ENCODE results near the gene GNA12. TPM values are rescaled to one million over a fixed set of nuclear protein-coding genes. Genes with fewer than 3 reads are reported as not detected.

Gene GNA12
- total RNA-seq, 1 donor, result 27.1 TPM

DNA sequence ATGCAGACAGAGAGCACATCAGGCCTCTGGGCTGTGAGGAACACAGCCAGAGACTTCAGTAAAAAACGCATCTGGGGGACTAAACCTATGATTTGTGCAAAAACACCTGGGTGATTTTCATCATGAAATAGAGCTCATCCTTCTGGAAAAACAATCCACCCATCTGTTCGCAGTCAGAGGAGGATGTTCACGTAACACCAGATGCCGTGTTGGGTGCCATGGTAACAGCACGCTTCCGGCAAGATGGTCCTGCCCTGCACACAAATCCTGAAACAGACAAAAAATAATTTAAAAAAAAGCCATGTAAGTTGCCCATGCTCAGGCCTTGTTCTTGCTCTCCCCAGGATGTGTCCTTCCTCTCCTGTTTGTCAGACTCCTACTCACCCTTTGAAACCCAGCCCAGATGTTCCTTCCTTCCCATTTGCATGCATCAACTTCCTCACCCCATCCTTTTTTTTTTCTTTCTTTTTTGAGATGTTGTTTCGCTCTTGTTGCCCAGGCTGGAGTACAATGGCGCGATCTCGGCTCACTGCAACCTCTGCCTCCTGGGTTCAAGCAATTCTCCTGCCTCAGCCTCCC is 28.3 kb upstream of the GNA12 start:
- Histone ChIP-seq H3K27me3 (ENCODE audit: insufficient read depth, low read length) (no peaks in the 10 kb centered on the region), H3K4me3 (ENCODE audit: insufficient read depth, low read length) (no peak overlapping the region)
- TF ChIP-seq, protein P1, sequence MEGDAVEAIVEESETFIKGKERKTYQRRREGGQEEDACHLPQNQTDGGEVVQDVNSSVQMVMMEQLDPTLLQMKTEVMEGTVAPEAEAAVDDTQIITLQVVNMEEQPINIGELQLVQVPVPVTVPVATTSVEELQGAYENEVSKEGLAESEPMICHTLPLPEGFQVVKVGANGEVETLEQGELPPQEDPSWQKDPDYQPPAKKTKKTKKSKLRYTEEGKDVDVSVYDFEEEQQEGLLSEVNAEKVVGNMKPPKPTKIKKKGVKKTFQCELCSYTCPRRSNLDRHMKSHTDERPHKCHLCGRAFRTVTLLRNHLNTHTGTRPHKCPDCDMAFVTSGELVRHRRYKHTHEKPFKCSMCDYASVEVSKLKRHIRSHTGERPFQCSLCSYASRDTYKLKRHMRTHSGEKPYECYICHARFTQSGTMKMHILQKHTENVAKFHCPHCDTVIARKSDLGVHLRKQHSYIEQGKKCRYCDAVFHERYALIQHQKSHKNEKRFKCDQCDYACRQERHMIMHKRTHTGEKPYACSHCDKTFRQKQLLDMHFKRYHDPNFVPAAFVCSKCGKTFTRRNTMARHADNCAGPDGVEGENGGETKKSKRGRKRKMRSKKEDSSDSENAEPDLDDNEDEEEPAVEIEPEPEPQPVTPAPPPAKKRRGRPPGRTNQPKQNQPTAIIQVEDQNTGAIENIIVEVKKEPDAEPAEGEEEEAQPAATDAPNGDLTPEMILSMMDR (IDR thresholded peaks at IDR 0.05; ENCODE audit: extremely low read depth, low read depth, low read length), result no peak

DNA sequence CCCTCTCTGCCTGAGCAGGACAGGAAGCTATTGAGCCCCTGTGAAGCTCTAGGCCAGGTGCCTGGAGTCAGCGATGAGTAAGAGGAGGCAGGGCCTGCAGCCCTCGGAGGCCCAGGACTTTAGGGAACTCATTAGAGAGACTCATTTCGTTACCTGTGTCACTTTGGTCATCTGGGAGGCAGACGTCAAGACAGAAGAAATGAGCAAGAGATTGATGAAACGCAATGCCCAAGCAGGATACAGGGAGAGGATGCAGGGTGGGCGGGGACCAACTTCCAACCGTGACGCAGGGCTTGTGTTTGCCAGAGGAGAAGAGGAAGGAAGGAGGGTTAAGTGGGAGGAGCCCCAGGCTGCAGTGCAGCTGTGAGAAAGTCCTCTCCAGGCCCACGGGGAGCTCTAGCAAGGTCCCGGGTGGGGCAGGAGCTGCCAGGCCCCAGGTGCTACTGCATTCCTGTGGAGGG is 26.4 kb upstream of the GNA12 start:
- no peaks in the 10 kb centered on the region for H3K27me3 ChIP-seq (ENCODE audit: insufficient read depth, low read length)
- H3K4me1 ChIP-seq (ENCODE audit: insufficient read depth, low read length), result no peaks in the 10 kb centered on the region
- TF ChIP-seq, protein P1 (IDR thresholded peaks at IDR 0.05; ENCODE audit: extremely low read depth, low read depth, low read length), result no peak
- DNase-seq (ENCODE audit: insufficient read length, low spot score, missing footprints), result peak; percentile 84
- no peaks in the 10 kb centered on the region for H4K20me1 ChIP-seq (ENCODE audit: insufficient read depth, low read length)
- H3K4me2 ChIP-seq (ENCODE audit: insufficient read depth, low read length), result peak overlapping the region; percentile 36
- no peak overlapping the region for H3K27ac ChIP-seq (ENCODE audit: low read depth, low read length)
- peak overlapping the region; percentile 86 for H2AFZ ChIP-seq (ENCODE audit: low read length)
- no peaks in the 10 kb centered on the region for H3K79me2 ChIP-seq (ENCODE audit: insufficient read depth, low read length)
- H3K36me3 ChIP-seq (ENCODE audit: insufficient read depth, low read length), result no peaks in the 10 kb centered on the region
- H3K9me3 ChIP-seq (ENCODE audit: low read depth, low read length), result no peaks in the 10 kb centered on the region
- H3K4me3 ChIP-seq (ENCODE audit: insufficient read depth, low read length), result no peak overlapping the region

More for the DNA sequence above, 28.3 kb upstream of the GNA12 start:
- Histone ChIP-seq H2AFZ (ENCODE audit: low read length) (no peak overlapping the region), H3K79me2 (ENCODE audit: insufficient read depth, low read length) (no peaks in the 10 kb centered on the region), H3K27ac (ENCODE audit: low read depth, low read length) (no peak overlapping the region), H3K4me2 (ENCODE audit: insufficient read depth, low read length) (no peak overlapping the region), H3K4me1 (ENCODE audit: insufficient read depth, low read length) (no peaks in the 10 kb centered on the region), H3K36me3 (ENCODE audit: insufficient read depth, low read length) (no peaks in the 10 kb centered on the region), H3K9me3 (ENCODE audit: low read depth, low read length) (no peaks in the 10 kb centered on the region), H4K20me1 (ENCODE audit: insufficient read depth, low read length) (no peaks in the 10 kb centered on the region)
- no peak for DNase-seq (ENCODE audit: insufficient read length, low spot score, missing footprints)

DNA sequence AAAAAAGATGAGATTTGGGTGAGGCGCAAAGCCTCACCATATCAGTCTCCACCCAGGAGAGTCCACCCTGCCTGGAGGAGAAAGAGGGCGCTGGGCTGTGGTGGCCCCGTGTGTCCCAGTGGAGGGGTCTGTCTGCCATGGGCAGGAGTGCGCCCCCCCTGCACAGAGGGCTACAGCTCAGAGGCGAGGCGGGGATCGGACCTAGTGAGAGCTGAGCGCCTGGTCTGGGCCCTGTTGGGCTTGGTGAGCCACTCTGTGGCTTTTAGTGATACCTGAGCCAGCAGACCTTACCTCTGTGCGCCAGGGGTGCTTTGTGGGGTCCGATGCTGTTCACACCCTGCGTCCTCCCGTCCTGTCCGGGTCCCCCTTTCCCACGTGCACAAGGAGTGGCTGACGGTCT is 25.9 kb upstream of the GNA12 start:
- peak overlapping the region; percentile 36 for H3K4me2 ChIP-seq (ENCODE audit: insufficient read depth, low read length)
- H3K79me2 ChIP-seq (ENCODE audit: insufficient read depth, low read length), result no peaks in the 10 kb centered on the region
- peak overlapping the region; percentile 86 for H2AFZ ChIP-seq (ENCODE audit: low read length)
- H3K27me3 ChIP-seq (ENCODE audit: insufficient read depth, low read length), result no peaks in the 10 kb centered on the region
- no peaks in the 10 kb centered on the region for H4K20me1 ChIP-seq (ENCODE audit: insufficient read depth, low read length)
- no peaks in the 10 kb centered on the region for H3K36me3 ChIP-seq (ENCODE audit: insufficient read depth, low read length)
- DNase-seq (ENCODE audit: insufficient read length, low spot score, missing footprints), result peak; percentile 73
- no peaks in the 10 kb centered on the region for H3K4me1 ChIP-seq (ENCODE audit: insufficient read depth, low read length)
- H3K27ac ChIP-seq (ENCODE audit: low read depth, low read length), result no peak overlapping the region
- H3K4me3 ChIP-seq (ENCODE audit: insufficient read depth, low read length), result no peak overlapping the region
- TF ChIP-seq, protein P1 (IDR thresholded peaks at IDR 0.05; ENCODE audit: extremely low read depth, low read depth, low read length), result no peak
- no peaks in the 10 kb centered on the region for H3K9me3 ChIP-seq (ENCODE audit: low read depth, low read length)

DNA sequence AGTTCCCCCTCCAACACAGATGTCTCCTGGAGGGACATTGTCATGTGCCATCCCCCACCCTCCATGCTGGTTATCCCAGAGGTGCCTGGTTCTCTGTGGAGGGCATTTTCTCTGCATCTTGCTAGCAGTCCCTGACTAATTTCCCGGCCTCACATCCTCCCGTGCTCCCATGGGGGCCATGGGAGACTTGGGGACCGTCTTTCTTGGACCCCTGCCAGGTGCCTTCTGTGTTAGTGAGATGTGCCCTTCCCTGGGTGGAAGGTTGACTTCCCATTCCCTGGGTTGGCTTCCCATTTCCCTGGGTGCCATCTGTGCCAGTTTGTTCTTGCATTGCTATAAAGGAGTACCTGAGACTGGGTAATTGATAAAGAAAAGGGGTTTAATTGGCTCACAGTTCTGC is 22.5 kb upstream of the GNA12 start:
- peaks cover 17% of the 10 kb centered on the region for H3K4me1 ChIP-seq (ENCODE audit: insufficient read depth, low read length)
- DNase-seq (ENCODE audit: insufficient read length, low spot score, missing footprints), result no peak
- H2AFZ ChIP-seq (ENCODE audit: low read length), result no peak overlapping the region
- no peaks in the 10 kb centered on the region for H3K79me2 ChIP-seq (ENCODE audit: insufficient read depth, low read length)
- no peaks in the 10 kb centered on the region for H4K20me1 ChIP-seq (ENCODE audit: insufficient read depth, low read length)
- no peak overlapping the region for H3K4me3 ChIP-seq (ENCODE audit: insufficient read depth, low read length)
- H3K36me3 ChIP-seq (ENCODE audit: insufficient read depth, low read length), result no peaks in the 10 kb centered on the region
- no peak overlapping the region for H3K27ac ChIP-seq (ENCODE audit: low read depth, low read length)
- TF ChIP-seq, protein P1 (IDR thresholded peaks at IDR 0.05; ENCODE audit: extremely low read depth, low read depth, low read length), result no peak
- H3K27me3 ChIP-seq (ENCODE audit: insufficient read depth, low read length), result no peaks in the 10 kb centered on the region
- H3K4me2 ChIP-seq (ENCODE audit: insufficient read depth, low read length), result no peak overlapping the region
- H3K9me3 ChIP-seq (ENCODE audit: low read depth, low read length), result no peaks in the 10 kb centered on the region

All from osteoblast (primary cell).